ENCODE results near the gene PPP3CA.
"Not testable (repeated sequence)": the region's sequence is repeated elsewhere in the genome, so short reads cannot be mapped to it uniquely, and the experiment has no call there.

The PPP3CA gene

GRCh38 chr4:101200561-101200960 lies 146.8 kb downstream of the PPP3CA start:
- no peak for DNase-seq

DNA sequence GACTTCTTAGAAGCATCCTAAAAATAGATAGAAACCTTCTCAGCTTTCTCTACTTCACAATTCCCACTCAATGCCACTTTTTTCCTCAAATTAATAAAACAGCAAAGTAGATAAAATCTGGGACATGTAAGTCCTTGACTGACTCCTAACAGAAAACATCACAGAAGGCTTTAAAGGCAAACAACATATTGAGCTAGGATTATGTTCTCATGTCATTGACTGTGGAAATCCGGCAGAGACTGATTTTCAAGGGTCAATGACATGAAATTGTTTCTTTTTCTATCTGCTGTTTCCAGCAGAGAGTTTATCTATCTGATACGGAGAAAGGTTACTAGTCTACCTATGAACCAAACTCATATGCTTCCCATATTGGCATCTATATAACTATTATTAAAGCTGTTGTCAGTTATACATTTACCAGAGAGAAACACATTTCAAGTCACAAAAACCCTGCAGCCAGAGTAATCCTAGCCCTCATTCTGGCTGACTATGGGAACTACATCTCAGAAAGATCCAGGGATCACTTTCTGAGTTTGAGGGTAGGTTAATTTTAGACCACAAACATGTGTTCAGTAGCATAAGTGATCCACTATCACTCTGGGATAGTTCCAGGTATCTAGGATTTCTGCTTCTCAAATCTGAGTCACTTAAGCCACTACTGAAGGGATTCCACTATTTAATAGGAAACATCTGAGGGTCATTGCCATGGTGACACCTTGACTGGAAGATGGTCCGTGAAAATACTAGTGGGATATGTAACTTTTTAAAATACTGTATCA lies 147.6 kb downstream of the PPP3CA start:
- no peak for DNase-seq

- DNase-seq, result no peak
Measured at GRCh38 chr4:101198682-101199339, 148.5 kb downstream of the PPP3CA start.

GRCh38 chr4:101197350-101197749 lies 150.0 kb downstream of the PPP3CA start:
- DNase-seq, result no peak

DNA sequence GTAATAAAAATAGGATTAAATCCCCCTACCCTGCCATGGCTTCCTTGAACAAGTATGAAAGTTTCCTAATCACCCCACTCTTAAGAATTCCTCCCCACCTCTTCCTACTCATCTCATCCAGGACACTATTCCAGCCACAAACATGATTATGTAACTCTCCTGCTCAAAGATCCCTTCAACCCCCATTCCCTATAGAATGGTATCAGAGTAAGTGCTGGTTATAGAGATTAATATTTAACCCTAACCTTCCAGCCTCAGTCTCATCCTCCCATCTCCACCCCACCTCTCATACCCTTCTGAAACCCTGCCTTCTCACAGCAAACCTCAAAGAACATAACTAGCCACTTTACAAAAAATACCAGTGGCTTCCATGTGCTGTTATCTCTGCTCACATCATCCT lies 155.1 kb downstream of the PPP3CA start:
- DNase-seq, result no peak

DNA sequence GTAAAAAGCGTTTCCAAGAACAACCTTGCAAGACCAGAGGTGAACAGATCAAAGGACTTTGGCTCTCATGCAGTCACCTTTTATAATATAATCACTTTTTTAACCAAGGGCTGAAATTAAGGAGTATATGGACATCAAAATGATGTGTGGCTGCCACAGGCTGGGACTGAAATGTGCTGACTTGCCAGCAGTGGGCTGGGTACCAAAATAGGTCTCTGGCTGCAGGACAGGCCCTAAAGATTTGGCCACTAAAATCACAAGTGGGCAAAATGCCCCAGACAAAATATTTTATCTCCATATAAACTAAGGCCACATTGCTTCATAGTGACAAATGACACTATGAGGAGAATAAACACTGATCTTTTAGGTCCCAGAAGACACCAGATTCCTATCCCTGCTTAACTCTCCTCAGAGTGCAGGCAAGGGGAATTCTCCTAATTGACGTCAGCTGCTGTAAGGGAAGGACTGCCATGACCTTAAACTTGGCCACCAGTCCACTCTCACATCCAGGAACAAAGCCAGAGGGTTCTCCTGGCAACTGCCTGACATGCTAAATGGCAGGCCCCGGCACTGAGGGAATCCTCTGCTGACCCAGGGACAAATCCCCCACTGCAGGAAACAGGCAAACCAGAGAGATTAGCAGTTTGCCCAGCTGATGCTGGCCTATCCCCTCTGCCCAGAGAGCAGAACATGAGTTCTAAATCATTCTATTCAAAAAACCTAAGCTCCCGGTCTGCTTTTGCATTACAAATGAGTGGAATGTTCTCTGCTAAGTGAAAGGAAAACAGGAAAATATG lies 155.8 kb downstream of the PPP3CA start:
- DNase-seq, result no peak

- no peak for DNase-seq
Measured at GRCh38 chr4:101190751-101191150, 156.6 kb downstream of the PPP3CA start.

DNA sequence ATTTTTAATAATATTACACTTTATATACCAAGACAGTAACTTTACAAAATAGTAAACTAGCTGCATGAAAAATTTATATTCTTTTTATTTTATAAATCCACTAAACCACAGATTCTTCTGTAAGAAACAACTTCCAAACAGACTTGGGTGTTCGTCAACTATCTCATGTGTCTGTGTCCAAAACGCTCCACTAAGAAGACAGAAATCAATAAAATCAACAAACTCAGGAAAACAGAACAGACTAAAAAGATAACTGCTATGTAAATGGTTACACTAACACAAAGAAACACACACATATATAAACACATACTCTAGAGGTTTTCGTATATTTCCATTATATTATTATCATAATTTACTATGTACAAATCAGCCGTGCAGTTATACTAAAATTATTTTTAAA lies 158.4 kb downstream of the PPP3CA start:
- no peak for DNase-seq

DNA sequence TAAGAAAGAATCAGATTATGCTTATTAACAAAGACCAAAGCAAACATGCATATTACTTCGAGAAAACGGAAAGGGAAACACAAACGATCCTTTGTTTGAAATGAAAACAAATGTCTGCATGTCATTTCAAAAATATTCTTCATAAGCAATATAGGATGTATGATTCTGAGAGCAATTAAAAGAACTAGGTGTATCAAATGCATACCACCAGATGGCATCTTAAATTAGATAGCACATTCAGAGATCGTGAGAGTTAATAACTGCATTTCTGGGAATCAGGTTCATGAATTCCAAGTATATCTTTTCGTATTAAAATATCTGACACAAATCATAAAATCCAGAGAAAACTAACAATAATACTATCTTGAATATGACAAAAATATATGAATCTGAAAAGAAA lies 159.5 kb downstream of the PPP3CA start:
- no peak for DNase-seq

GRCh38 chr4:101186567-101187184 lies 160.7 kb downstream of the PPP3CA start:
- no peak for DNase-seq

DNA sequence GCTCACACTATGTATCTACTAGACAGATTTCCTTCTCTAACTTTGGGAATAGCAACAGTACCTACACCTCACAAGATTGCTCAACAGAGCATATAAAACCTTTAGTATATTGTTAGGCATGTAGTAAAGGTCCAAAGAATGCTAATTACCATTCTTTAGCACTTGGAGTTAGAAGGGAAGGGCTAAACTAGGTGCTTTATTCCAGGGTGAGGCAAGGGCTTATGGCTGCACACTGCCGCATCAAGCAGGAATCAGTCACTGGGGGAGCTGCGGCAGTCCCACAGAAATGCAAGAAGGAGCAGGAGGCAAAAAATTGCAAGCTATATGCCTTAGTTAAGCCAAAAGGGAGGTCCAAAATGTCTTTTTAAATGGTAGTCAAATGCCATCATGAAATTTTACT lies 162.7 kb downstream of the PPP3CA start:
- no peak for DNase-seq

GRCh38 chr4:101183666-101184373 lies 163.5 kb downstream of the PPP3CA start:
- no peak for DNase-seq

GRCh38 chr4:101183221-101183620 lies 164.1 kb downstream of the PPP3CA start:
- no peak for DNase-seq

- not testable (repeated sequence) for DNase-seq
Measured at GRCh38 chr4:101182688-101183087, 164.6 kb downstream of the PPP3CA start.

GRCh38 chr4:101178731-101179130 lies 168.6 kb downstream of the PPP3CA start:
- no peak for DNase-seq

- DNase-seq, result no peak
Measured at GRCh38 chr4:101177154-101177553, 170.2 kb downstream of the PPP3CA start.

GRCh38 chr4:101175896-101176676 lies 171.2 kb downstream of the PPP3CA start:
- DNase-seq, result no peak

DNA sequence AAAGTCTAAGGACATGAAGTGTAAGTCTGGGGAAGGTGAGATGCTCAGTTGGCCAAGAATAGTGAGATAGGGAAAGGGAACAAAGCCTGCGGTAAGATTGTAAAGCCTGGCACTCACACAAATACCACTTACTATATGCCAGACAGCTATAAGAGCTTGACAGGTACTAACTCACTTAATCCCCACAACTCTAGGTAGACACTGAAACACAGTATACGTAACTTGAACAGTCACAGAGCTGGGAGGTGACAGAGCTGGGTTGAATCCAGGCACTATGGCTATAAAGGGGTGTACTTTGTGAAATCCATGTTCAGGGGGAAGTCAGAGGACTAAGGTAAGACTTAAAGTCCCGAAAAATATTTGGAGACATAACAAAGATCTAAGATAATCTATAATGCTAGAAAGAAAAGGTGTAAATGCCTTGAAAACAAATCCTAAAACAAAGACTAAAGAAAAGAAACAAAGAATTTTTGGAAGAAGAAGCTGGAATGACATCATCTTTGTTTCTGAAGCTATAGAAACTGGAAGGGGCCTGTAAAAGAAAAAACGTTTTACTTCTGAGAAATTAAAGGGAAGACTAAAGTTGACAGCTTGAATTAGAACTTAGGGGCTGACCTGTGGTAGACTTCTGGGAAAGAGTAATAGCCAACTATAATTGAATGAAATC lies 172.5 kb downstream of the PPP3CA start:
- DNase-seq, result no peak

DNA sequence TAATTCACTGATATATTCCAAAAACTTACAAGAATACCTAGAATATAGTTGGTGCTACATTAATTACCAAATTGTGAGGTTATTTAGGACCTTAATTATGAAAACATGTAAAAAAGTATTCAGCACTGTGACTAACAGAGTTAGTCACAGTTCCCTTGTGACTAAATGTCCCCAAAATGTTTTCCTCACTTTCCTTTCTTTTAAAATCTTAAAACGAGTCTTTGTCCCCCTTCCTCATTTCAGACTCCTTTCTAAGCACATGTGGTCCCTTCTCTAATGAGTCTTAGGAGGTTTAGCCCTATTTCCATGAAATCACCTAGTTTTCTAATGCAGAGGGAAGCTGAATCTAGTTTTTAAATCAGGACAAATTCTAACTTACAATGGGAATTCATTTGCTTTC lies 175.0 kb downstream of the PPP3CA start:
- DNase-seq, result no peak

DNA sequence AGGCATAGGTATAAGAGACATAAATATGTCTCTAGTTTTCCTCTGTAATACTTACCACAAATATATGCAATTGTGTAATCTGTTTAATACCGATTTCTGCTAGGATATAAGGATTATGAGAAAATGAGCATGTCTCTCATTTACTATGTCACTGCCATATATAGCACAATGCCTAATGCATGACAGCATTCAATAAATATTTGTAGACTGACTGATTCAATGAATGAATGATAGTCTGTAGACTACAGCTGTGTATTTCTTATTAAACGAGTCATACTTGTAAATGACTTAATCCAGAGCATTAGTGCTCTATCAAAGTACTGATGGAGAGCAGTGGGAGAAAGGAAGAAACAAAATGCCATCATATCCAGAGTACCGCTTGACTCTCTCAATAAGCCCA lies 175.6 kb downstream of the PPP3CA start:
- DNase-seq, result no peak

Measured in NCI-H187 treated with DMSO at 0.1 percent for 48 hours (cell line).